Measurements from ENCODE around the gene ASB10. TPM values are rescaled to one million over a fixed set of nuclear protein-coding genes. Genes with fewer than 3 reads are reported as not detected.

ASB10 gene
- total RNA-seq, 1 donor from 2014 or later, result not detected

DNA sequence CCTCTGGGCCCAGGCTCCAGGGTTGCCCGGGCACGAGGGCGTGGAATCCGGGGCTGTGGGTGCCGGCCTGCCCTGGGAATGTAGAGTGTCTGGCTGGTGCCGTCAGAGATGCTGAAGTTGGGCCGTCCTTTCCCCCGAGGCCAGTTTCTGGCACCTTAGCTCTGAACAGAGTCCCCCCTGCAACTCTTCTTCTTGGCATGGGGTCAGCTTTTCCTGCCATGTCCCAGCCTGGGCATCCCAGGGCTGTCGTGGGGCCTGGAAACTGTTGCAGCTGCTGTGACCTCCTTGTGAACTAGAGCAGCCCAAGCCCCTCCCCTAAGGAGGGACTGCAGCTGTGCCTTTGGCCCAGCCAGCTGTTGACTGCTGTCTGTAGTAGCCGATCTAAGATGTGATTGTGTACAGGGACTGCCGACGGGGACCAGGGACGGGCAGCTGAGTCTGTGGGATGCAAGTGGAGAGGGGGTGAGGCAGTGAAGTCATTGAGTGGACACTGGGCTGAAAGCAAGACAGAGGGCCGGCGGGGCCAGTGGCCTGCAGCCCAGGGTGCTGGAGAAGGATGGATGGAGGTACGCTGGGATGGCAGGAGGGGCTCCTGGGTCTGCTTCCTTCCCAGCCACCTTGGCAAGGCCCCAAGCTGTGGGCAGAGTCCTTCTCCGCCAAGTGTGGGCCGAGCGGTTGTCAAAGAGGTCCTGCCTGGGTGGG is 55.3 kb downstream of the ASB10 start:
- Mint-ChIP-seq H3K9me3 (ENCODE audit: unreplicated experiment) (no peaks in the 10 kb centered on the region), H3K27me3 (ENCODE audit: unreplicated experiment) (peaks cover 27% of the 10 kb centered on the region), H3K36me3 (ENCODE audit: low read depth, unreplicated experiment) (peaks cover 50% of the 10 kb centered on the region), H3K27ac (ENCODE audit: unreplicated experiment) (no peak overlapping the region), H3K4me3 (ENCODE audit: unreplicated experiment) (no peak overlapping the region), H3K4me1 (ENCODE audit: unreplicated experiment) (peaks cover 7% of the 10 kb centered on the region)
- TF ChIP-seq, protein P1, sequence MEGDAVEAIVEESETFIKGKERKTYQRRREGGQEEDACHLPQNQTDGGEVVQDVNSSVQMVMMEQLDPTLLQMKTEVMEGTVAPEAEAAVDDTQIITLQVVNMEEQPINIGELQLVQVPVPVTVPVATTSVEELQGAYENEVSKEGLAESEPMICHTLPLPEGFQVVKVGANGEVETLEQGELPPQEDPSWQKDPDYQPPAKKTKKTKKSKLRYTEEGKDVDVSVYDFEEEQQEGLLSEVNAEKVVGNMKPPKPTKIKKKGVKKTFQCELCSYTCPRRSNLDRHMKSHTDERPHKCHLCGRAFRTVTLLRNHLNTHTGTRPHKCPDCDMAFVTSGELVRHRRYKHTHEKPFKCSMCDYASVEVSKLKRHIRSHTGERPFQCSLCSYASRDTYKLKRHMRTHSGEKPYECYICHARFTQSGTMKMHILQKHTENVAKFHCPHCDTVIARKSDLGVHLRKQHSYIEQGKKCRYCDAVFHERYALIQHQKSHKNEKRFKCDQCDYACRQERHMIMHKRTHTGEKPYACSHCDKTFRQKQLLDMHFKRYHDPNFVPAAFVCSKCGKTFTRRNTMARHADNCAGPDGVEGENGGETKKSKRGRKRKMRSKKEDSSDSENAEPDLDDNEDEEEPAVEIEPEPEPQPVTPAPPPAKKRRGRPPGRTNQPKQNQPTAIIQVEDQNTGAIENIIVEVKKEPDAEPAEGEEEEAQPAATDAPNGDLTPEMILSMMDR (IDR thresholded peaks at IDR 0.05; ENCODE audit: unreplicated experiment), result no peak
- no peak for DNase-seq (ENCODE audit: low spot score)

DNA sequence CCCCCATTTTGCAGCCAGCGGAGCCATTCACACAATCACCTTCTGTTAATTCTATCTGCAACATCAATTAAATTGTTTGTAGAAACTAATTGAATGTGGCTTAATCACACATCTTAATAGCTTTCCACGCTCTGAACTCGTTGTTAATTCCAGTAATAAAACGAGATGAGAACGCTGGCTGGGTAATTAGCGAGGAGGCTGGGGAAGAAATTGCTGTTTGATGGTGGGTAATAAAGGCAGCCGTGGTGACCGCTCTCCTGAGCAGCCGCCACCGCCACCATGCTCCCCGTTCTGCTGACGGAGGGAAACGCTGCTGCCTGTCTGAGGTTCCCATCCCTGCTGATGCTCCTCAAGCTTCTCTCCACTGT is 55.8 kb downstream of the ASB10 start:
- Mint-ChIP-seq H3K9me3 (ENCODE audit: unreplicated experiment) (no peaks in the 10 kb centered on the region), H3K27me3 (ENCODE audit: unreplicated experiment) (peaks cover 23% of the 10 kb centered on the region), H3K36me3 (ENCODE audit: low read depth, unreplicated experiment) (peaks cover 45% of the 10 kb centered on the region), H3K4me1 (ENCODE audit: unreplicated experiment) (peaks cover 7% of the 10 kb centered on the region), H3K4me3 (ENCODE audit: unreplicated experiment) (peak overlapping the region; percentile 71), H3K27ac (ENCODE audit: unreplicated experiment) (no peak overlapping the region)
- TF ChIP-seq, protein P1 (IDR thresholded peaks at IDR 0.05; ENCODE audit: unreplicated experiment), result no peak
- no peak for DNase-seq (ENCODE audit: low spot score)

DNA sequence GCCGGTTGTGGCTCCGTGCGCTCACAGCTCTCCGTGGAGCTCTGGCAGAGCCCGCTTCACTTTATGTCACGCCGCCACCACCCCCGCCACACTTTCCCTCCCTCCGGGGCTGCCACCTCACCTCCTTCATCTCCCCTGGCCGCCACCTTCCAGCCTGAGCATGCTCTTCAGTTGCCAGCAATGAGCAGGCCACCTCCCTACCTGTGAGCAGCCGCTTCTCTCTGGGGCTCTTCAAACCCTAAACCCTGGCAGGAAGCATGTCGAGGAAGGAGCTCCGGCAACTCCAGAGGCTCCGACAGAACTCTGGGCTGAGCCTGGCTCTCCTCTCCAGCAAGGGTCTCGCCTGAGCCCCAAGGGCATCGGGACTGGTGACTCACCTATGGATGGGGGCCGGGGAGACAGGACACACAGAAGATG is 56.3 kb downstream of the ASB10 start:
- Mint-ChIP-seq H3K4me1 (ENCODE audit: unreplicated experiment) (peaks cover 7% of the 10 kb centered on the region), H3K4me3 (ENCODE audit: unreplicated experiment) (peak overlapping the region; percentile 71), H3K36me3 (ENCODE audit: low read depth, unreplicated experiment) (peaks cover 44% of the 10 kb centered on the region), H3K27ac (ENCODE audit: unreplicated experiment) (no peak overlapping the region), H3K27me3 (ENCODE audit: unreplicated experiment) (peaks cover 23% of the 10 kb centered on the region), H3K9me3 (ENCODE audit: unreplicated experiment) (no peaks in the 10 kb centered on the region)
- no peak for DNase-seq (ENCODE audit: low spot score)
- TF ChIP-seq, protein P1 (IDR thresholded peaks at IDR 0.05; ENCODE audit: unreplicated experiment), result no peak

DNA sequence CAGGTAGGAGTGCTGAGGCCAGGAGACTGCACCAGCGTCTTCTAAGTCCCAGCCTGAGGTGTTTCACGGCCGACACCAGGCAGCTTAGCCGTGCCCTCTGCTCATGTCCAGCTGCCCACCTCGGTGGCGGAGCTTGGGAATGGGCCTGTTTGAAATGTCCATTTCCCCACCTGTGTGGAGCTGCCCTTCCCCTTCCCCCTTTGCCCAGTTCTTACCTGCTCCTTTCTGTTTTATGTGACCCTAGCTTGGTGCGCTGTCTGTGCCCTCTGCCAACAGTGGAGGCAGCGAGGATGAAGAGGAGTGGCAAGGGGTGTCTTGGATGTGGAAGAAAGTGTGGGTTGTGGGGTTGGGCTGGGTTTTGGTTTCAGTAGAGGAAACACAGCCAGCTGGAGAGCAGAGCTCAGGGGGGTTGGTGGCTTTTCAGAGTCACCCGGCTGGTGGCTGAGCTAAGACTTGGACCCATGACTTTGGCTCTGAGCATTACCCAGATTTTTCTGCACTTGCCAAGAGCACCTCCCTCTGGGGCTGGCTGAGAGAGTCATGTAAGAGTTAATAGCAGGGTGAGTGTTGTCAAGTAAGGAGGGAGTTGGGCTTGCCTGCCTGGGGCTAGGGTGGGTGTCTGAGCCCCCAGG is 57.0 kb downstream of the ASB10 start:
- Mint-ChIP-seq H3K4me1 (ENCODE audit: unreplicated experiment) (peaks cover 9% of the 10 kb centered on the region), H3K27ac (ENCODE audit: unreplicated experiment) (no peak overlapping the region), H3K36me3 (ENCODE audit: low read depth, unreplicated experiment) (peaks cover 44% of the 10 kb centered on the region), H3K4me3 (ENCODE audit: unreplicated experiment) (peak overlapping the region; percentile 21), H3K9me3 (ENCODE audit: unreplicated experiment) (no peaks in the 10 kb centered on the region), H3K27me3 (ENCODE audit: unreplicated experiment) (peaks cover 23% of the 10 kb centered on the region)
- no peak for DNase-seq (ENCODE audit: low spot score)
- TF ChIP-seq, protein P1 (IDR thresholded peaks at IDR 0.05; ENCODE audit: unreplicated experiment), result no peak
